ENCODE results near the gene GALNT7. TPM values are rescaled to one million over a fixed set of nuclear protein-coding genes. Genes with fewer than 3 reads are reported as not detected.

Gene GALNT7
- total RNA-seq, 1 donor from 2014 or later = 67.8 TPM

GRCh38 chr4:173170182-173170778 lies 1.7 kb downstream of the GALNT7 start:
- TF ChIP-seq CTCF (IDR thresholded peaks at IDR 0.05; ENCODE audit: unreplicated experiment) = no peak
- no peak for DNase-seq (ENCODE audit: low spot score, unreplicated experiment)
- H3K4me3 Mint-ChIP-seq (ENCODE audit: low read depth) = peak overlapping the region; percentile 77
- peaks cover 30% of the 10 kb centered on the region for H3K4me1 Mint-ChIP-seq (ENCODE audit: low read depth)
- H3K9me3 Mint-ChIP-seq (ENCODE audit: low read depth) = no peaks in the 10 kb centered on the region
- no peaks in the 10 kb centered on the region for H3K36me3 Mint-ChIP-seq (ENCODE audit: insufficient read depth)
- H3K27ac Mint-ChIP-seq = peak overlapping the region; percentile 50
- H3K27me3 Mint-ChIP-seq = no peaks in the 10 kb centered on the region

- Mint-ChIP-seq H3K9me3 (ENCODE audit: low read depth) (no peaks in the 10 kb centered on the region), H3K27ac (no peak overlapping the region), H3K27me3 (no peaks in the 10 kb centered on the region), H3K4me3 (ENCODE audit: low read depth) (peak overlapping the region; percentile 77), H3K4me1 (ENCODE audit: low read depth) (peaks cover 30% of the 10 kb centered on the region), H3K36me3 (ENCODE audit: insufficient read depth) (no peaks in the 10 kb centered on the region)
- TF ChIP-seq CTCF (IDR thresholded peaks at IDR 0.05; ENCODE audit: unreplicated experiment) = peak; percentile 48
- no peak for DNase-seq (ENCODE audit: low spot score, unreplicated experiment)
These were observed 2.5 kb downstream of the GALNT7 start for GRCh38 chr4:173171098-173171497.

GRCh38 chr4:173171987-173172386 lies 3.4 kb downstream of the GALNT7 start:
- no peaks in the 10 kb centered on the region for H3K27me3 Mint-ChIP-seq
- H3K9me3 Mint-ChIP-seq (ENCODE audit: low read depth) = no peaks in the 10 kb centered on the region
- no peak overlapping the region for H3K27ac Mint-ChIP-seq
- H3K4me1 Mint-ChIP-seq (ENCODE audit: low read depth) = peaks cover 33% of the 10 kb centered on the region
- DNase-seq (ENCODE audit: low spot score, unreplicated experiment) = no peak
- no peak for TF ChIP-seq CTCF (IDR thresholded peaks at IDR 0.05; ENCODE audit: unreplicated experiment)
- H3K36me3 Mint-ChIP-seq (ENCODE audit: insufficient read depth) = no peaks in the 10 kb centered on the region
- H3K4me3 Mint-ChIP-seq (ENCODE audit: low read depth) = no peak overlapping the region

GRCh38 chr4:173174184-173174583 lies 5.6 kb downstream of the GALNT7 start:
- Mint-ChIP-seq H3K27me3 (no peaks in the 10 kb centered on the region), H3K4me1 (ENCODE audit: low read depth) (peaks cover 33% of the 10 kb centered on the region), H3K36me3 (ENCODE audit: insufficient read depth) (no peaks in the 10 kb centered on the region), H3K9me3 (ENCODE audit: low read depth) (no peaks in the 10 kb centered on the region), H3K4me3 (ENCODE audit: low read depth) (no peak overlapping the region), H3K27ac (no peak overlapping the region)
- DNase-seq (ENCODE audit: low spot score, unreplicated experiment) = no peak
- no peak for TF ChIP-seq CTCF (IDR thresholded peaks at IDR 0.05; ENCODE audit: unreplicated experiment)

GRCh38 chr4:173174594-173175012 lies 6.0 kb downstream of the GALNT7 start:
- Mint-ChIP-seq H3K9me3 (ENCODE audit: low read depth) (no peaks in the 10 kb centered on the region), H3K27ac (no peak overlapping the region), H3K36me3 (ENCODE audit: insufficient read depth) (no peaks in the 10 kb centered on the region), H3K4me1 (ENCODE audit: low read depth) (peaks cover 33% of the 10 kb centered on the region), H3K4me3 (ENCODE audit: low read depth) (no peak overlapping the region), H3K27me3 (no peaks in the 10 kb centered on the region)
- no peak for DNase-seq (ENCODE audit: low spot score, unreplicated experiment)
- no peak for TF ChIP-seq CTCF (IDR thresholded peaks at IDR 0.05; ENCODE audit: unreplicated experiment)

Data from progenitor cell of endocrine pancreas (in vitro differentiated cells).